A204.1 (cell line): ENCODE measurements around the gene SIX6.
"Not testable (repeated sequence)": the region's sequence is repeated elsewhere in the genome, so short reads cannot be mapped to it uniquely, and the experiment has no call there.

ENCODE experiments used
- FAIRE-seq: peaks from 2 replicates; lab custom pipeline; 2012; peaks lifted over from hg19 to GRCh38; lab: Jason Lieb, UNC

Gene SIX6

GRCh38 chr14:60508707-60509437 lies at the start of gene SIX6:
SIX6 (plus strand) TSS chr14:60509146; CDS start chr14:60509399, 253 bp downstream.
- no peak for FAIRE-seq

GRCh38 chr14:60480248-60480647 lies 28.7 kb upstream of the SIX6 start:
- not testable (repeated sequence) for FAIRE-seq

GRCh38 chr14:60482743-60483142 lies 26.2 kb upstream of the SIX6 start:
- FAIRE-seq: no peak

GRCh38 chr14:60485057-60485597 lies 23.8 kb upstream of the SIX6 start:
- FAIRE-seq: no peak

- FAIRE-seq: no peak
These were observed 23.2 kb upstream of the SIX6 start, which contains the start of gene C14orf39 for GRCh38 chr14:60485598-60486251. C14orf39 (minus strand) TSS chr14:60486063; CDS start chr14:60485078, 985 bp downstream.

- FAIRE-seq: no peak
These were observed 21.7 kb upstream of the SIX6 start for GRCh38 chr14:60487211-60487610.

- FAIRE-seq: peak; percentile 96
These were observed 20.8 kb upstream of the SIX6 start for GRCh38 chr14:60488175-60488574.

GRCh38 chr14:60490270-60490669 lies 18.7 kb upstream of the SIX6 start:
- FAIRE-seq: no peak

GRCh38 chr14:60495946-60496345 lies 13.0 kb upstream of the SIX6 start:
- no peak for FAIRE-seq

GRCh38 chr14:60502541-60502940 lies 6.4 kb upstream of the SIX6 start:
- FAIRE-seq: no peak

GRCh38 chr14:60505448-60505847 lies 3.5 kb upstream of the SIX6 start:
- no peak for FAIRE-seq

- FAIRE-seq: no peak
These were observed 2.9 kb upstream of the SIX6 start for GRCh38 chr14:60506010-60506409.

- FAIRE-seq: no peak
These were observed 2.4 kb upstream of the SIX6 start for GRCh38 chr14:60506462-60506984.

- FAIRE-seq: no peak
These were observed 1.7 kb upstream of the SIX6 start for GRCh38 chr14:60506985-60507829.

GRCh38 chr14:60508363-60508706 lies 611 bp upstream of the SIX6 start:
- FAIRE-seq: no peak

GRCh38 chr14:60509438-60510253 lies 700 bp downstream of the SIX6 start:
- FAIRE-seq: no peak

GRCh38 chr14:60510254-60510950 lies 1.5 kb downstream of the SIX6 start:
- no peak for FAIRE-seq

GRCh38 chr14:60510951-60511599 lies 2.1 kb downstream of the SIX6 start:
- FAIRE-seq: no peak

GRCh38 chr14:60512126-60512525 lies 3.2 kb downstream of the SIX6 start:
- no peak for FAIRE-seq

- no peak for FAIRE-seq
These were observed 4.1 kb downstream of the SIX6 start for GRCh38 chr14:60512973-60513571.
